Endothelial cell of umbilical vein (primary cell): ENCODE results near the gene RHCE. TPM values are rescaled to one million over a fixed set of nuclear protein-coding genes. Genes with fewer than 3 reads are reported as not detected.
"Not testable (repeated sequence)": the region's sequence is repeated elsewhere in the genome, so short reads cannot be mapped to it uniquely, and the experiment has no call there.

Experiments
- BruUV-seq: library from RNA; stranded (reverse); fragments of 400-500 nt; replicated peaks from 2 replicates; lab custom pipeline; 2021; lab: Mats Ljungman, UMichigan
- CTCF ChIA-PET: fragments of 300-600, 350-600 bp; sonication (Branson Sonifier 250); formaldehyde crosslinking; loops from one replicate; lab custom pipeline; 2021; ENCODE audit warnings: antibody characterized with exemption, inconsistent platforms; lab: Charles Lee
- POLR2A ChIA-PET: fragments of 300-600, 350-600 bp; sonication (Branson Sonifier 250); formaldehyde crosslinking; loops from one replicate; lab custom pipeline; 2021; ENCODE audit warnings: antibody characterized with exemption, inconsistent platforms; lab: Charles Lee
- DNase-seq: peaks from one replicate; pipeline ENCODE4 v3.0.0-alpha.2; 2011; ENCODE audit warnings: low read depth, low spot score
- FAIRE-seq: peaks from 2 replicates; lab custom pipeline; 2011; peaks lifted over from hg19 to GRCh38; lab: Jason Lieb, UNC
- H2AFZ ChIP-seq: 2 replicates; pipeline ENCODE4 v1.6.0; 2012; ENCODE audit warnings: low read depth, low read length, control low read depth, inconsistent platforms
- H3K27ac ChIP-seq: 2 replicates; pipeline ENCODE4 v1.5.1; 2011; ENCODE audit warnings: low read depth, mild to moderate bottlenecking, control low read depth, low read length, moderate library complexity; ENCODE audit not compliant: insufficient read depth
- H3K27me3 ChIP-seq, 2 experiments: 2 replicates each; pipeline versions ENCODE4 v1.6.0 to v1.6.1; 2011; ENCODE audit warnings: low read length in 2 of 2, mixed read lengths in 1 of 2; ENCODE audit not compliant: control insufficient read depth in 2 of 2, insufficient read depth in 2 of 2
- H3K36me3 ChIP-seq, 2 experiments: 2 replicates in 1 of 2; 3 replicates in 1 of 2; pipeline ENCODE4 v1.5.1; 2011; ENCODE audit warnings: low read length in 2 of 2, mild to moderate bottlenecking in 1 of 2, moderate library complexity in 1 of 2; ENCODE audit not compliant: control insufficient read depth in 2 of 2, insufficient read depth in 2 of 2; ENCODE audit errors: extremely low read depth in 1 of 2
- H3K4me1 ChIP-seq: 3 replicates; pipeline ENCODE4 v1.5.1; 2011; ENCODE audit warnings: mild to moderate bottlenecking, low read length; ENCODE audit not compliant: control insufficient read depth, insufficient read depth; ENCODE audit errors: extremely low read depth
- H3K4me2 ChIP-seq: 2 replicates; pipeline ENCODE4 v1.6.1; 2011; ENCODE audit warnings: low read length, control low read depth, mixed read lengths; ENCODE audit not compliant: insufficient read depth
- H3K4me3 ChIP-seq, 3 experiments: fragments of 200-600 bp in 1 of 3; sonication (generic), shearing (Covaris generic) in 1 of 3; replicated peaks in 1 of 3; 2 replicates each; pipeline ENCODE4 v1.5.1; 2011 to 2016; ENCODE audit warnings: control low read depth in 3 of 3, low read length in 3 of 3, mild to moderate bottlenecking in 2 of 3, inconsistent platforms in 1 of 3, low read depth in 1 of 3, moderate library complexity in 1 of 3; ENCODE audit not compliant: insufficient read depth in 1 of 3
- H3K79me2 ChIP-seq: 2 replicates; pipeline ENCODE4 v1.6.0; 2012; ENCODE audit warnings: low read length, inconsistent platforms; ENCODE audit not compliant: control insufficient read depth, insufficient read depth
- H3K9ac ChIP-seq: replicated peaks from 2 replicates; pipeline ENCODE3; 2011; ENCODE audit warnings: low read length, control low read depth; ENCODE audit not compliant: insufficient read depth; ENCODE audit errors: extremely low read depth
- H3K9me1 ChIP-seq: replicated peaks from 3 replicates; pipeline ENCODE4 v1.6.0; 2011; ENCODE audit warnings: mild to moderate bottlenecking, low read length; ENCODE audit not compliant: control insufficient read depth, insufficient read depth; ENCODE audit errors: extremely low read depth
- H3K9me3 ChIP-seq: replicated peaks from 2 replicates; pipeline ENCODE4 v1.5.1; 2012; ENCODE audit warnings: low read length, inconsistent platforms; ENCODE audit not compliant: control insufficient read depth, insufficient read depth
- H4K20me1 ChIP-seq: replicated peaks from 2 replicates; pipeline ENCODE3; 2011; ENCODE audit warnings: mild to moderate bottlenecking, low read length; ENCODE audit not compliant: control insufficient read depth, insufficient read depth; ENCODE audit errors: extremely low read depth
- dilution Hi-C: fragments of 300-500 bp; cut with MboI; formaldehyde crosslinking; loops from one replicate; pipeline ENCODE4 v1.15.0; 2019; ENCODE audit warnings: low sequenced_read_pairs; ENCODE audit not compliant: extremely low pct_ligation_motif_present
- intact Hi-C: fragments of 100-400 bp; cut with micrococcal nuclease; formaldehyde crosslinking; loops from one replicate; pipeline ENCODE4 v1.10.0; 2022
- polyA plus RNA-seq, 4 experiments: library from polyadenylated mRNA; depleted of rRNA in 3 of 4; stranded (reverse) in 3 of 4; unstranded in 1 of 4; fragments of >200 nt; gene quantifications; 2 replicates each; pipeline versions ENCODE4 v1.2.1 to v1.2.3, GENCODE V29; 2011 to 2012; ENCODE audit warnings: missing spikeins in 1 of 4
- total RNA-seq: library from RNA; stranded (reverse); gene quantifications from 2 replicates; pipeline ENCODE4 v1.2.3, GENCODE V29; 2021

The RHCE gene
- total and polyA plus RNA-seq, 2 donors (not counting 3 experiments of a cell fraction or from before 2014, with no cell fraction given) = 0.07 TPM; not detected in 1

- H3K4me2 ChIP-seq, H3K9me1 ChIP-seq, CTCF ChIA-PET, H2AFZ ChIP-seq, H3K27ac ChIP-seq, H3K4me1 ChIP-seq, H4K20me1 ChIP-seq, DNase-seq, H3K27me3 ChIP-seq, H3K9me3 ChIP-seq, H3K9ac ChIP-seq, dilution Hi-C loops, H3K4me3 ChIP-seq, POLR2A ChIA-PET, BruUV-seq, intact Hi-C loops, H3K79me2 ChIP-seq, H3K36me3 ChIP-seq: not testable (repeated sequence)
- peak; percentile 93 for FAIRE-seq
Measured at GRCh38 chr1:25328791-25329185, 91.8 kb downstream of the RHCE start.

- CTCF ChIA-PET, BruUV-seq, H3K9ac ChIP-seq, DNase-seq, H3K4me2 ChIP-seq, H3K36me3 ChIP-seq, H3K27me3 ChIP-seq, H3K27ac ChIP-seq, H4K20me1 ChIP-seq, intact Hi-C loops, H3K9me1 ChIP-seq, H3K79me2 ChIP-seq, H3K9me3 ChIP-seq, dilution Hi-C loops, H2AFZ ChIP-seq, POLR2A ChIA-PET, H3K4me3 ChIP-seq, H3K4me1 ChIP-seq: not testable (repeated sequence)
- FAIRE-seq = peak; percentile 38
Measured at GRCh38 chr1:25327864-25328790, 92.5 kb downstream of the RHCE start.

GRCh38 chr1:25324407-25324806, 96.2 kb downstream of the RHCE start:
- H3K27me3 ChIP-seq, H3K9me1 ChIP-seq, H3K27ac ChIP-seq, DNase-seq, intact Hi-C loops, H2AFZ ChIP-seq, H3K36me3 ChIP-seq, CTCF ChIA-PET, dilution Hi-C loops, H3K9ac ChIP-seq, BruUV-seq, FAIRE-seq, H4K20me1 ChIP-seq, H3K4me2 ChIP-seq, H3K4me1 ChIP-seq, H3K79me2 ChIP-seq, H3K9me3 ChIP-seq, H3K4me3 ChIP-seq, POLR2A ChIA-PET: not testable (repeated sequence)

GRCh38 chr1:25322127-25322526, 98.5 kb downstream of the RHCE start:
- H3K36me3 ChIP-seq, DNase-seq, H3K9me3 ChIP-seq, H3K9me1 ChIP-seq, CTCF ChIA-PET, H3K27ac ChIP-seq, H3K9ac ChIP-seq, H3K79me2 ChIP-seq, dilution Hi-C loops, H3K4me2 ChIP-seq, H3K27me3 ChIP-seq, POLR2A ChIA-PET, H2AFZ ChIP-seq, FAIRE-seq, H3K4me1 ChIP-seq, H4K20me1 ChIP-seq, intact Hi-C loops, H3K4me3 ChIP-seq, BruUV-seq: not testable (repeated sequence)
